ENCODE results near the gene TRAPPC5.

Gene TRAPPC5

GRCh38 chr19:7732045-7732444, 51.4 kb downstream of the TRAPPC5 start, which contains the start of gene CLEC4G:
TSS of gene CLEC4G (minus strand) at chr19:7732110. CDS start at chr19:7732102, 8 bp downstream.
- DNase-seq (ENCODE audit: extremely low read depth, insufficient read length): no peak
- no peak for TF ChIP-seq CTCF (IDR thresholded peaks at IDR 0.05; ENCODE audit: insufficient read depth, low read length, poor library complexity, severe bottlenecking)
- H3K27me3 ChIP-seq (replicated peaks; ENCODE audit: control insufficient read depth, insufficient read depth, low read length): no peaks in the 10 kb centered on the region
- H3K36me3 ChIP-seq (ENCODE audit: control insufficient read depth, insufficient read depth, low read length): no peaks in the 10 kb centered on the region
- no peak within 1 kb of the TSS for H3K4me3 ChIP-seq (replicated peaks; ENCODE audit: low read depth, low read length)

- TF ChIP-seq CTCF (IDR thresholded peaks at IDR 0.05; ENCODE audit: insufficient read depth, low read length, poor library complexity, severe bottlenecking): no peak
- Histone ChIP-seq H3K27me3 (replicated peaks; ENCODE audit: control insufficient read depth, insufficient read depth, low read length) (no peaks in the 10 kb centered on the region), H3K36me3 (ENCODE audit: control insufficient read depth, insufficient read depth, low read length) (no peaks in the 10 kb centered on the region), H3K4me3 (replicated peaks; ENCODE audit: low read depth, low read length) (no peak overlapping the region)
- DNase-seq (ENCODE audit: extremely low read depth, insufficient read length): no peak
These were observed 52.7 kb downstream of the TRAPPC5 start for GRCh38 chr19:7733376-7733775.

GRCh38 chr19:7734220-7735203, 53.9 kb downstream of the TRAPPC5 start:
- no peaks in the 10 kb centered on the region for H3K27me3 ChIP-seq (replicated peaks; ENCODE audit: control insufficient read depth, insufficient read depth, low read length)

GRCh38 chr19:7736148-7736547, 55.5 kb downstream of the TRAPPC5 start:
- TF ChIP-seq CTCF (IDR thresholded peaks at IDR 0.05; ENCODE audit: insufficient read depth, low read length, poor library complexity, severe bottlenecking): no peak
- Histone ChIP-seq H3K36me3 (ENCODE audit: control insufficient read depth, insufficient read depth, low read length) (no peaks in the 10 kb centered on the region), H3K4me3 (replicated peaks; ENCODE audit: low read depth, low read length) (no peak overlapping the region), H3K27me3 (replicated peaks; ENCODE audit: control insufficient read depth, insufficient read depth, low read length) (no peaks in the 10 kb centered on the region)
- DNase-seq (ENCODE audit: extremely low read depth, insufficient read length): no peak

More at GRCh38 chr19:7734220-7735203, 53.9 kb downstream of the TRAPPC5 start:
- TF ChIP-seq CTCF (IDR thresholded peaks at IDR 0.05; ENCODE audit: insufficient read depth, low read length, poor library complexity, severe bottlenecking): no peak
- Histone ChIP-seq H3K36me3 (ENCODE audit: control insufficient read depth, insufficient read depth, low read length) (no peaks in the 10 kb centered on the region), H3K4me3 (replicated peaks; ENCODE audit: low read depth, low read length) (no peak overlapping the region)
- DNase-seq (ENCODE audit: extremely low read depth, insufficient read length): no peak

- Histone ChIP-seq H3K4me3 (replicated peaks; ENCODE audit: low read depth, low read length) (no peak overlapping the region), H3K36me3 (ENCODE audit: control insufficient read depth, insufficient read depth, low read length) (no peaks in the 10 kb centered on the region), H3K27me3 (replicated peaks; ENCODE audit: control insufficient read depth, insufficient read depth, low read length) (no peaks in the 10 kb centered on the region)
- no peak for TF ChIP-seq CTCF (IDR thresholded peaks at IDR 0.05; ENCODE audit: insufficient read depth, low read length, poor library complexity, severe bottlenecking)
- no peak for DNase-seq (ENCODE audit: extremely low read depth, insufficient read length)
These were observed 56.6 kb downstream of the TRAPPC5 start for GRCh38 chr19:7737215-7737614.
